Astrocyte (in vitro differentiated cells and primary cell): ENCODE measurements around the gene AUNIP. TPM values are rescaled to one million over a fixed set of nuclear protein-coding genes. Genes with fewer than 3 reads are reported as not detected.

Experiments
- DNase-seq: peaks from one replicate; pipeline ENCODE4 v3.0.0-alpha.2; 2010; ENCODE audit warnings: low read depth
- FAIRE-seq: peaks from 2 replicates; lab custom pipeline; 2011; peaks lifted over from hg19 to GRCh38; lab: Jason Lieb, UNC
- H2AFZ ChIP-seq: 2 replicates; pipeline ENCODE4 v1.6.0; 2012; ENCODE audit warnings: low read depth, low read length, inconsistent platforms
- H3K27ac ChIP-seq: 2 replicates; pipeline ENCODE4 v1.5.1; 2011; ENCODE audit warnings: low read depth, low read length, inconsistent platforms
- H3K27me3 ChIP-seq: 2 replicates; pipeline ENCODE4 v1.6.0; 2011; ENCODE audit warnings: low read length, inconsistent platforms; ENCODE audit not compliant: insufficient read depth
- H3K36me3 ChIP-seq: 2 replicates; pipeline ENCODE4 v1.5.1; 2011; ENCODE audit warnings: low read length, inconsistent platforms; ENCODE audit not compliant: insufficient read depth
- H3K4me1 ChIP-seq: 2 replicates; pipeline ENCODE4 v1.5.1; 2011; ENCODE audit warnings: low read length, inconsistent platforms; ENCODE audit not compliant: insufficient read depth
- H3K4me2 ChIP-seq: 2 replicates; pipeline ENCODE4 v1.6.0; 2012; ENCODE audit warnings: low read length, inconsistent platforms
- H3K4me3 ChIP-seq: 2 replicates; pipeline ENCODE4 v1.5.1; 2011; ENCODE audit warnings: low read depth, mild to moderate bottlenecking, low read length, inconsistent platforms; ENCODE audit not compliant: insufficient read depth
- H3K79me2 ChIP-seq: 2 replicates; pipeline ENCODE4 v1.6.0; 2012; ENCODE audit warnings: mild to moderate bottlenecking, low read length, inconsistent platforms; ENCODE audit not compliant: insufficient read depth
- H3K9ac ChIP-seq: 2 replicates; pipeline ENCODE4 v1.6.0; 2012; ENCODE audit warnings: mild to moderate bottlenecking, low read length, inconsistent platforms
- H3K9me3 ChIP-seq: 2 replicates; pipeline ENCODE4 v1.5.1; 2012; ENCODE audit warnings: low read depth, mild to moderate bottlenecking, low read length, inconsistent platforms; ENCODE audit not compliant: insufficient read depth
- H4K20me1 ChIP-seq: 2 replicates; pipeline ENCODE4 v1.6.0; 2012; ENCODE audit warnings: low read length, inconsistent platforms; ENCODE audit not compliant: insufficient read depth
- H3K27ac Mint-ChIP-seq: one replicate; pipeline ENCODE4 v1.8.0; 2021; ENCODE audit warnings: mild to moderate bottlenecking, mixed read lengths; ENCODE audit not compliant: unreplicated experiment
- H3K27me3 Mint-ChIP-seq: one replicate; pipeline ENCODE4 v1.8.0; 2021; ENCODE audit warnings: low read depth, mixed read lengths; ENCODE audit not compliant: unreplicated experiment
- H3K36me3 Mint-ChIP-seq: one replicate; pipeline ENCODE4 v1.8.0; 2021; ENCODE audit warnings: low read depth, mixed read lengths; ENCODE audit not compliant: unreplicated experiment
- H3K4me1 Mint-ChIP-seq: one replicate; pipeline ENCODE4 v1.8.0; 2021; ENCODE audit warnings: low read depth, mixed read lengths; ENCODE audit not compliant: unreplicated experiment
- H3K4me3 Mint-ChIP-seq: one replicate; pipeline ENCODE4 v1.8.0; 2021; ENCODE audit warnings: mild to moderate bottlenecking, moderate library complexity, mixed read lengths; ENCODE audit not compliant: unreplicated experiment
- H3K9me3 Mint-ChIP-seq: one replicate; pipeline ENCODE4 v1.8.0; 2021; ENCODE audit warnings: mild to moderate bottlenecking, mixed read lengths; ENCODE audit not compliant: unreplicated experiment
- EZH2 ChIP-seq: IDR thresholded peaks from 2 replicates; pipeline ENCODE4 v1.6.1; 2012; ENCODE audit warnings: mild to moderate bottlenecking, low read length, inconsistent platforms; ENCODE audit not compliant: insufficient read depth
- total RNA-seq: library from RNA; stranded (reverse); gene quantifications from 2 replicates; pipeline ENCODE4 v1.2.1, GENCODE V29; 2021
- TF ChIP-seq, protein P1 (sequence below): IDR thresholded peaks from 2 replicates; pipeline ENCODE4 v1.5.1; 2011; ENCODE audit warnings: low read depth, mild to moderate bottlenecking, inconsistent platforms, low read length, moderate library complexity; ENCODE audit not compliant: insufficient read depth

AUNIP gene
- total RNA-seq, 1 donor from 2014 or later: 2.1 TPM

DNA sequence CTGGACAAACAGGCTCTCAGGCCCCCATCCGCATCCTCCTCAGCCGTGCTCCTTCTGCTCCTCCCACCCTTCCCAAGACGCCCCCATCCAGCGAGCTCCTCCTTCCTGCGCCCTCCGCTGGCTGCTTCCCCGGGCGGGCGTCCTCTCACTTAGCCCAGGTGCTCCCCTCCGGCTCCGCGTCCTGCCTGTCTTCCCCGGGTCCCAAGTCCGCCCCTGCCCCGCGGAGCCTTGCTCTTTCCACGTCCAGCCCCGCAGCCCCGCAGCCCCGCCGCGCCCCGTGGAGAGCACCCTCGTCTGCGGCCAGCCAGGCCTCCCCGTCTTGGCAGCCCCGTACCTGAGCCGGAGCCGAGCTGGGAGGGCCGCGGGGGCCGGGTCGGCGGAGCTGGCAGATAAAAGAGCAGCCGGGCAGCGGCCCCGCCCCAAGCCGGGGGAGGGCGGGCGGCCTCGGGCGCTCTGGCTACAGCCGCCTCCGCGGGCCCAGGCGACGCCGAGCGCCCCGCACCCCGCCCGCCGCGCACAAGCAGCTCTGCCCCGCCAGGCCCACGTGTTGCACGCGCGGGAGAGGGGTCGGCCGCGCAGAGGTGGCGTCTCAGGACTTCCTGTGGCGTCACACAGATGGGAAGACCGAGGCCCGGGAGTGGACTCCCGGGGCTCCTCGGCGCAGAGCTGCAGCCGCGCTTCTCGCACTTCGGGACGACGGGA is 16.0 kb upstream of the AUNIP start, which contains the start of gene PAQR7:
Gene PAQR7 (minus strand): TSS at position 555 of the 702 bp plus-strand sequence. CDS start 11,869 bp downstream, outside the sequence.
- no peaks in the 10 kb centered on the region for H3K27me3 ChIP-seq
- H3K4me2 ChIP-seq: peak within 1 kb of the TSS; percentile 98
- peak within 1 kb of the TSS; percentile 89 for H3K4me3 Mint-ChIP-seq
- H3K27ac Mint-ChIP-seq: peak within 1 kb of the TSS; percentile 75
- H2AFZ ChIP-seq: peak within 1 kb of the TSS; percentile 76
- H3K9ac ChIP-seq: peak within 1 kb of the TSS; percentile 81
- H3K4me1 Mint-ChIP-seq: peaks cover 2% of the 10 kb centered on the region
- peak within 1 kb of the TSS; percentile 42 for H3K27ac ChIP-seq
- H4K20me1 ChIP-seq: peaks cover 11% of the 10 kb centered on the region
- no peaks in the 10 kb centered on the region for H3K36me3 Mint-ChIP-seq
- no peaks in the 10 kb centered on the region for H3K9me3 Mint-ChIP-seq
- peaks cover 11% of the 10 kb centered on the region for H3K27me3 Mint-ChIP-seq
- TF ChIP-seq, protein P1, sequence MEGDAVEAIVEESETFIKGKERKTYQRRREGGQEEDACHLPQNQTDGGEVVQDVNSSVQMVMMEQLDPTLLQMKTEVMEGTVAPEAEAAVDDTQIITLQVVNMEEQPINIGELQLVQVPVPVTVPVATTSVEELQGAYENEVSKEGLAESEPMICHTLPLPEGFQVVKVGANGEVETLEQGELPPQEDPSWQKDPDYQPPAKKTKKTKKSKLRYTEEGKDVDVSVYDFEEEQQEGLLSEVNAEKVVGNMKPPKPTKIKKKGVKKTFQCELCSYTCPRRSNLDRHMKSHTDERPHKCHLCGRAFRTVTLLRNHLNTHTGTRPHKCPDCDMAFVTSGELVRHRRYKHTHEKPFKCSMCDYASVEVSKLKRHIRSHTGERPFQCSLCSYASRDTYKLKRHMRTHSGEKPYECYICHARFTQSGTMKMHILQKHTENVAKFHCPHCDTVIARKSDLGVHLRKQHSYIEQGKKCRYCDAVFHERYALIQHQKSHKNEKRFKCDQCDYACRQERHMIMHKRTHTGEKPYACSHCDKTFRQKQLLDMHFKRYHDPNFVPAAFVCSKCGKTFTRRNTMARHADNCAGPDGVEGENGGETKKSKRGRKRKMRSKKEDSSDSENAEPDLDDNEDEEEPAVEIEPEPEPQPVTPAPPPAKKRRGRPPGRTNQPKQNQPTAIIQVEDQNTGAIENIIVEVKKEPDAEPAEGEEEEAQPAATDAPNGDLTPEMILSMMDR: no peak
- TF ChIP-seq EZH2: no peak
- FAIRE-seq (no peak), DNase-seq (peak; percentile 72)
- no peaks in the 10 kb centered on the region for H3K36me3 ChIP-seq
- H3K9me3 ChIP-seq: no peaks in the 10 kb centered on the region
- H3K4me3 ChIP-seq: peak within 1 kb of the TSS; percentile 65
- peaks cover 29% of the 10 kb centered on the region for H3K79me2 ChIP-seq
- peaks cover 16% of the 10 kb centered on the region for H3K4me1 ChIP-seq

GRCh38 chr1:25874635-25875153 is 15.4 kb upstream of the AUNIP start:
- peaks cover 29% of the 10 kb centered on the region for H3K79me2 ChIP-seq
- peak overlapping the region; percentile 98 for H3K4me2 ChIP-seq
- no peaks in the 10 kb centered on the region for H3K27me3 ChIP-seq
- Mint-ChIP-seq H3K4me3 (peak overlapping the region; percentile 89), H3K9me3 (no peaks in the 10 kb centered on the region), H3K36me3 (no peaks in the 10 kb centered on the region), H3K4me1 (peaks cover 2% of the 10 kb centered on the region), H3K27ac (peak overlapping the region; percentile 26), H3K27me3 (peaks cover 6% of the 10 kb centered on the region)
- peaks cover 11% of the 10 kb centered on the region for H4K20me1 ChIP-seq
- no peaks in the 10 kb centered on the region for H3K36me3 ChIP-seq
- TF ChIP-seq EZH2: no peak
- TF ChIP-seq, protein P1: no peak
- peak overlapping the region; percentile 76 for H2AFZ ChIP-seq
- H3K9me3 ChIP-seq: no peaks in the 10 kb centered on the region
- H3K27ac ChIP-seq: peak overlapping the region; percentile 42
- no peak for DNase-seq
- FAIRE-seq: no peak
- peak overlapping the region; percentile 65 for H3K4me3 ChIP-seq
- peak overlapping the region; percentile 81 for H3K9ac ChIP-seq
- peaks cover 16% of the 10 kb centered on the region for H3K4me1 ChIP-seq

DNA sequence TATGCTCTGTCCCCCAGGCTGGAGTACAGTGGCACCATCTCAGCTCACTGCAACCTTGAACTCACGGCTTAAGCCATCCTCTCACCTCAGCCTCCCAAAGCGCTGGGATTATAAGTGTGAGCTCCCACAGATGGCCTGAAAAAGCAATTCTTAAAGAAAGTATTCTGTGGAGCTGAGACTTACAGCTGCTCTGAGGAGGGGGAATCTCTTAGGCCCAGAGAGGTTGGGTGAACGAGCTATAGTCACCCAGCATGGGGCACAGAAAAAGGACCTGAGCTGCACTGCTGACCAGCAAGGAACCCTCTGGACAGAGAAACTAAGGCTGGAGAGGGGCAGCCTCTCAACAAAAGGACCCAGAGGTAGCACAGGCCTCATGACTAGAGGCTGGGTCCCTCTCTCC is 15.0 kb upstream of the AUNIP start:
- H3K4me2 ChIP-seq: peak overlapping the region; percentile 98
- peaks cover 11% of the 10 kb centered on the region for H4K20me1 ChIP-seq
- Mint-ChIP-seq H3K9me3 (no peaks in the 10 kb centered on the region), H3K27ac (no peak overlapping the region), H3K4me1 (peaks cover 2% of the 10 kb centered on the region), H3K27me3 (peaks cover 1% of the 10 kb centered on the region), H3K4me3 (peak overlapping the region; percentile 40), H3K36me3 (no peaks in the 10 kb centered on the region)
- no peak for TF ChIP-seq EZH2
- TF ChIP-seq, protein P1: no peak
- peak overlapping the region; percentile 65 for H3K4me3 ChIP-seq
- H3K9me3 ChIP-seq: no peaks in the 10 kb centered on the region
- no peak for DNase-seq
- H3K9ac ChIP-seq: peak overlapping the region; percentile 81
- H3K79me2 ChIP-seq: peaks cover 29% of the 10 kb centered on the region
- peaks cover 16% of the 10 kb centered on the region for H3K4me1 ChIP-seq
- FAIRE-seq: no peak
- no peak overlapping the region for H3K27ac ChIP-seq
- H3K36me3 ChIP-seq: no peaks in the 10 kb centered on the region
- no peaks in the 10 kb centered on the region for H3K27me3 ChIP-seq
- no peak overlapping the region for H2AFZ ChIP-seq
